ENCODE data around the gene MR1. TPM values are rescaled to one million over a fixed set of nuclear protein-coding genes. Genes with fewer than 3 reads are reported as not detected.

The MR1 gene
- total RNA-seq, 1 donor from 2014 or later: 19.2 TPM

GRCh38 chr1:181075766-181076350, 42.1 kb downstream of the MR1 start:
- H3K9me3 ChIP-seq: no peaks in the 10 kb centered on the region
- intact Hi-C loops (cut with DNase I): no loop called here
- no peak for TF ChIP-seq CTCF (IDR thresholded peaks at IDR 0.05)
- H3K36me3 ChIP-seq: no peaks in the 10 kb centered on the region
- H3K4me1 ChIP-seq: no peaks in the 10 kb centered on the region
- no peak overlapping the region for H3K27ac ChIP-seq
- no peak for DNase-seq (ENCODE audit: low spot score in 2 of 2)
- H3K4me3 ChIP-seq: no peak overlapping the region
- no peaks in the 10 kb centered on the region for H3K27me3 ChIP-seq

GRCh38 chr1:181076852-181077251, 43.1 kb downstream of the MR1 start:
- intact Hi-C loops (cut with DNase I): no loop called here
- no peaks in the 10 kb centered on the region for H3K27me3 ChIP-seq
- no peak overlapping the region for H3K4me3 ChIP-seq
- DNase-seq (ENCODE audit: low spot score in 2 of 2): no peak
- no peak for TF ChIP-seq CTCF (IDR thresholded peaks at IDR 0.05)
- H3K9me3 ChIP-seq: no peaks in the 10 kb centered on the region
- H3K36me3 ChIP-seq: no peaks in the 10 kb centered on the region
- H3K4me1 ChIP-seq: no peaks in the 10 kb centered on the region
- H3K27ac ChIP-seq: no peak overlapping the region

GRCh38 chr1:181077576-181078242, 43.9 kb downstream of the MR1 start:
- H3K4me1 ChIP-seq: no peaks in the 10 kb centered on the region
- H3K4me3 ChIP-seq: no peak overlapping the region
- no peaks in the 10 kb centered on the region for H3K36me3 ChIP-seq
- intact Hi-C loops (cut with DNase I): no loop called here
- H3K27me3 ChIP-seq: no peaks in the 10 kb centered on the region
- H3K9me3 ChIP-seq: no peaks in the 10 kb centered on the region
- H3K27ac ChIP-seq: no peak overlapping the region
- no peak for TF ChIP-seq CTCF (IDR thresholded peaks at IDR 0.05)
- no peak for DNase-seq (ENCODE audit: low spot score in 2 of 2)

- no peak overlapping the region for H3K27ac ChIP-seq
- DNase-seq (ENCODE audit: low spot score in 2 of 2): no peak
- H3K27me3 ChIP-seq: no peaks in the 10 kb centered on the region
- H3K4me1 ChIP-seq: no peaks in the 10 kb centered on the region
- intact Hi-C loops (cut with DNase I): no loop called here
- H3K9me3 ChIP-seq: no peaks in the 10 kb centered on the region
- H3K4me3 ChIP-seq: no peak overlapping the region
- no peaks in the 10 kb centered on the region for H3K36me3 ChIP-seq
- TF ChIP-seq CTCF (IDR thresholded peaks at IDR 0.05): no peak
Measured at GRCh38 chr1:181079382-181079781, 45.6 kb downstream of the MR1 start.

- no peaks in the 10 kb centered on the region for H3K36me3 ChIP-seq
- intact Hi-C loops (cut with DNase I): no loop called here
- no peak overlapping the region for H3K27ac ChIP-seq
- no peaks in the 10 kb centered on the region for H3K9me3 ChIP-seq
- no peaks in the 10 kb centered on the region for H3K27me3 ChIP-seq
- H3K4me1 ChIP-seq: no peaks in the 10 kb centered on the region
- TF ChIP-seq CTCF (IDR thresholded peaks at IDR 0.05): no peak
- no peak for DNase-seq (ENCODE audit: low spot score in 2 of 2)
- no peak overlapping the region for H3K4me3 ChIP-seq
Measured at GRCh38 chr1:181079920-181080319, 46.1 kb downstream of the MR1 start.

All from ascending aorta (tissue), 2 donors.